ENCODE results near the gene DENND10.
"Not testable (repeated sequence)": the region's sequence is repeated elsewhere in the genome, so short reads cannot be mapped to it uniquely, and the experiment has no call there.

Gene DENND10, protein sequence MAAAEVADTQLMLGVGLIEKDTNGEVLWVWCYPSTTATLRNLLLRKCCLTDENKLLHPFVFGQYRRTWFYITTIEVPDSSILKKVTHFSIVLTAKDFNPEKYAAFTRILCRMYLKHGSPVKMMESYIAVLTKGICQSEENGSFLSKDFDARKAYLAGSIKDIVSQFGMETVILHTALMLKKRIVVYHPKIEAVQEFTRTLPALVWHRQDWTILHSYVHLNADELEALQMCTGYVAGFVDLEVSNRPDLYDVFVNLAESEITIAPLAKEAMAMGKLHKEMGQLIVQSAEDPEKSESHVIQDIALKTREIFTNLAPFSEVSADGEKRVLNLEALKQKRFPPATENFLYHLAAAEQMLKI

GRCh38 chr10:119103903-119104653 is at the start of gene DENND10:
Gene DENND10, plus strand, starts transcription at chr10:119104113. Its CDS starts 30 bp downstream, at chr10:119104143.
- DNase-seq (ENCODE audit: low read depth) = no peak

DNA sequence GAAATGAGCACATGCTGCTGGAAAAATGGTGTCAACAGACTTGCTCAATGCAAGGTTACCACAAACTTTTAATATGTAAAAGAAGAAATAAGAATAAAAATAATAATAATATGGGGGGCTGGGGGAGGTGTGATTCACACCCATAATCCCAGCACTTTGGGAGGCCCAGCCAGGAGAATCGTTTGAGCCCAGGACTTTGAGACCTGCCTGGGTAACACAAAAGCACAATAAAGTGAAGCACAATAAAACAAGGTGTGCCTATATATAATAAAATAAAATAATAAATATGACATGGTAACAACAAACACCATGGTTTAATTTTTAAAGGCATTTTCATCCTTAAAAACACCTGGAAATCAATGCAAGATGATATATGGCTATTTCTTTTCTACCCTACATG is 48.4 kb upstream of the DENND10 start:
- DNase-seq (ENCODE audit: low read depth) = no peak

DNA sequence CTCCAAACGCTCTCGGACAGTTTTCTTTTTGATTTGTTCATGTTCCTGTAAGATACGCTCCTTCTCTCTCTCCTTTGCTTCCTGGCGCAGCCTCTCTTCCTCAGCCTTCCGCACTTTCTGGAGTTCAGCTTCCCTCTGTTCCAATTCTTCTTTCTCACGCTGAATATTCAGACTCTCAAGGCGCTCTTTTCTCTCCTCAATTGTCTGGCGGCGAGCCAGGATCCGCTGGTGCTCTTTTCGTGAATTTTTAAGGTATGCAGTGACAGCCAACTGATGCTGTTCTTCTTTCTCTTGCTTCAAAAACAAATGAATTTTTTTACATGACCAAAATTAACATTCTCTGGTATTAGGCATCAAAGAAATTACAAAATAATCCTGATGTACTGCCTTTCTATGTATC is 45.9 kb upstream of the DENND10 start:
- no peak for DNase-seq (ENCODE audit: low read depth)

DNA sequence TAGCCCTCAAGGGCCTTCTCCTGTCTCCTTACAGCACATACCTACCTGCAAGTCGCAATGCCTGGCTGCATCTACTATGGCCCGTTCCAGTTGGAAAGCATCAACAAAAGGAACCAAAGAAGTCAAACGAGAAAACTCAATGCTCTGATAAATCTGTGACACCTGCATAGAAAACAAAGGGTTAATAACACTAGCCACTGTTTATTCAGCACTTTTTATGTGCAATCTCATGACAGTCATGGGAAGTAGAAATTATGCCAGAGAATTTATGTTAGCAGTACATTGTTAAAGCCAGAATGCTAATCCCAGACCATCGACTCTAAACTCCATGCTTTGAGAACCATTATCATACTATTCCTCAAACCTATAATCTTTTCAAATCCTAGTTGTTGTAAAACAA is 44.4 kb upstream of the DENND10 start:
- DNase-seq (ENCODE audit: low read depth) = no peak

DNA sequence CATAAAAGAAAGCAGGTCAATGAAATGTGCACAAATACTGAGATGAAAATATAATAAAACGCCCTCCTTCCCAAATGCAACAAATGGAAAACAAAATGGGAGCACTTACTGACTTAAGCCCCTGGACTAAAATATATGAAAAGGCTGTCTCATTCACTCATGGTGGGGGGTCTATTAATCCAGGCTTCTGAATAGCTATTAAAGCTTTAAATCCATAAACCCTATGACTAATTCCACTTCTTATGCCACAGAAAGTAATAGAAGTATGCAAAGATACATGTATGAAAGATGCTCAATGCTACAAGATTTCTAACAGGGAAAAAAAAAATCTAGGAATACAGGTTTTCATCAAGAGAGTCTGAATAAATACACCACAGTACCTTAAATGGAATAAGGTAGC is 43.8 kb upstream of the DENND10 start:
- DNase-seq (ENCODE audit: low read depth) = no peak

DNA sequence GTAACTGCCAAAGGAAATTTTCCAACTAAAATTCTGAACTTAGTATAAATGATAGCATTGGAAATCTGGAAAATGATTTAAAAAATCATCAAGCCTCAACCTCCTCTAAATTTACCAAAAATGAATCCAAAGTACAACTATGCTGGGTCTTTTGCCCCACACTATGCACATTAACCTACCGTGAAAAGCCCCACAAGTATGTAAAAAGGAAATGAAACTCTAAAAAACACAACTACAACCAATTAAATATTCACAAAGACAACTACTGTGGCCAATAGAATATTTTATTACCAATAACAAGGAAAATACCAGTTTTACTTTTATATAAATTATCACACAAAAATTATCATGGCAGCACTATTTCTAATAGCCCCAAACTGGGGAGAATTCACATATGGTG is 42.6 kb upstream of the DENND10 start:
- DNase-seq (ENCODE audit: low read depth) = no peak

DNA sequence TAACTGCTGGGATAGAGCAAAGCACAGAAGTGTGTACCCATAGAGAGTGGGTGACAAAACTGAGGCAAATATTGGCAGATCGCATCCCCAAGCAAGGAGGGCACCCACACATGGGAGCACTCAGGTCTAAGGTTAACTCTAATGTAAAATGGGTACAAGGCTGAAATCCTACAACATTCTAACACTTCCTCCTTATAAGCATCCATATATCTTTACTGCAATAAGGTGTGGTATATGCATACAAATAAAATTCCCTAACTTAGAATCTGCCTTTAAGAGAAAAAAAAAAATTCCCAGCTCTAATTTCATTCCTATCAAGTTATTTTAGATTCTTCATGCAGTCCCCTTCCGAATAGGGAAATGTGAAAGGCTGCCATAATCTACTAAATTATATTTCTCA is 42.0 kb upstream of the DENND10 start:
- no peak for DNase-seq (ENCODE audit: low read depth)

GRCh38 chr10:119070395-119071165 is 33.3 kb upstream of the DENND10 start:
- DNase-seq (ENCODE audit: low read depth) = no peak

GRCh38 chr10:119073584-119073983 is 30.3 kb upstream of the DENND10 start:
- DNase-seq (ENCODE audit: low read depth) = no peak

DNA sequence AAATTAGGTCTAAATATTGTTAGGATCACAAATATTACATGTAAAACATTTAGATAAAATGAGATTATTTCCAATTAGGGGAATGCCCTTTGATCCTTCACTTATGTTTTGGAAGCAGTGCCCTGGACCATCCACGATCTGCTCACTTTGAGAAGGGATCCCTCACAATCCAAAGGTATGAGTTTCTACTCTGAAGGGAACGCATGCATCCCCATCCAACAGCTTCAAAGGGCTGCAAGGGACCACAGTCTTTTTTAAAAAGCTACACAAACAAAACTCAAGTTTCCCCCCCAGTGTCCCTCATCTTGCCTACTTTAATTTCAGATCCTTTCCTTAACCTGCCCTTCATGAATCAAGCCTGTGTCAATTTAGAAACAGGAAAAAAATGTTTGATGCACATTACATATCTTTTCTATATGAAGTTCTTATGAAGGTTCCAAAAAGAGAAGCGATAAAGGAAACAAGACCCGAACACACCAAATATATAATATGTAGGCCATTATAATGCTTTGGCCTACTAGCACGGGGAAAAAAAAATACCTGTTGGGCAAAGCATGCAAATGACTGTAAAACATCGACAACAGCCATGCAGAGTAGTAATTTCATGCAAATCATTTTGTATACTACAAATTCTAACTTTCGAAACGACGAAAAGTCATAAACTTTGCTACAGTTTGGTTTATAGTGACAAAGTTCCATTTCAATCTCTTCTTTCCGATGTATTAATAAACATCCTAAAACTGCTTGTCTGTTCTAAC is 25.3 kb upstream of the DENND10 start:
- no peak for DNase-seq (ENCODE audit: low read depth)

GRCh38 chr10:119079599-119080520 is 24.1 kb upstream of the DENND10 start:
- DNase-seq (ENCODE audit: low read depth) = peak; percentile 67

GRCh38 chr10:119080521-119081259 is 23.2 kb upstream of the DENND10 start, which contains the start of gene EIF3A:
Gene EIF3A, minus strand, starts transcription at chr10:119080817. Its CDS starts 141 bp downstream, at chr10:119080676.
- peak; percentile 81 for DNase-seq (ENCODE audit: low read depth)

- DNase-seq (ENCODE audit: low read depth) = no peak
Measured at GRCh38 chr10:119084896-119085295, 19.0 kb upstream of the DENND10 start.

DNA sequence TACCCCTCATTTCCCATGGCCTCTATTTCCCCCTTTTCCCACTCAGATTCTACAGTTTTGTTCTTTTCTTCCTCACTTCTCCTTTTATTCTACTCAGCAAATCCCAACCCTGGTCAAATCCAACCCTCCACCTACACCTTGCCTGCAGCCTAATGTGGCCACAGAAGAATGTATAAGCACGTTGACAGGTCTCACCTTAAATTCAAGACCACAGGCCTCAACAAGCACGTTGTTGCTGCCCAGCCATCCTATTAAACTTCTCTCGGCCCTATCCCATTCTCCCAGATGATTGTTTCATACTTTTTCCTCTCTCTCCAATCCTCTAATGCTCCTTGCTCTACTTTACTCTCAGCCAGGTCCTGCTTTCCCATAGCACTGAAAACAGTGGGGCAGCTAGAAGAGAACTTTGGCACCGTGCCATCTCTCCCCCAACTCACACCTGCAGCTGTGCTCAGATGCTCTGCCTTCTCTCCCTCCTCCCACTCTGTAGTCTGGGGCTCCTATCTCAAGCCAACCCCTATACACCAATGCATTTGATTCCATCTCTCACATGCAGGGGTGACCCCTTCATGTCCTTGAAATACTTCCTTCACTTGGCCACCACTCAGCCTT is 16.5 kb upstream of the DENND10 start:
- DNase-seq (ENCODE audit: low read depth) = no peak

GRCh38 chr10:119090026-119090795 is 13.7 kb upstream of the DENND10 start:
- no peak for DNase-seq (ENCODE audit: low read depth)

GRCh38 chr10:119090968-119091367 is 12.9 kb upstream of the DENND10 start:
- peak; percentile 71 for DNase-seq (ENCODE audit: low read depth)

GRCh38 chr10:119095640-119096039 is 8.3 kb upstream of the DENND10 start:
- DNase-seq (ENCODE audit: low read depth) = no peak

- DNase-seq (ENCODE audit: low read depth) = not testable (repeated sequence)
Measured at GRCh38 chr10:119096641-119097415, 7.1 kb upstream of the DENND10 start.
